Measurements from ENCODE around the gene ARFGEF3.

- TF ChIP-seq CTCF (IDR thresholded peaks at IDR 0.05), result no peak
- TF ChIP-seq POLR2A (IDR thresholded peaks at IDR 0.05), result no peak
- TF ChIP-seq POLR2AphosphoS5 (IDR thresholded peaks at IDR 0.05), result no peak
These were observed 68.5 kb downstream of the ARFGEF3 start for GRCh38 chr6:138230221-138230620.

All from breast epithelium (tissue), 3 donors.